IMR-90 (cell line): ENCODE measurements around the gene TEC. TPM values are rescaled to one million over a fixed set of nuclear protein-coding genes. Genes with fewer than 3 reads are reported as not detected.

Experiments used
- ATAC-seq: fragments of 200-7000 bp; cut with Tn5 transposase; 2 replicates; pipeline ENCODE4 v1.9.1; 2020; ENCODE audit warnings: low read depth, mild to moderate bottlenecking, moderate library complexity
- BruUV-seq: library from RNA; stranded (reverse); fragments of 400-500 nt; replicated peaks from 2 replicates; lab custom pipeline; 2021; lab: Mats Ljungman, UMichigan
- CTCF ChIA-PET: fragments of 300-600 bp; formaldehyde crosslinking; extraction: SDS; loops from one replicate; lab custom pipeline; 2021; ENCODE audit warnings: antibody characterized with exemption; lab: Yijun Ruan, JAX
- POLR2A ChIA-PET: fragments of 300-600 bp; sonication (Branson Sonifier 250); formaldehyde crosslinking; loops from one replicate; lab custom pipeline; 2022; ENCODE audit warnings: antibody characterized with exemption; ENCODE audit not compliant: unreplicated experiment; lab: Charles Lee
- DNase-seq: peaks from one replicate; pipeline ENCODE4 v3.0.0; 2013
- H2AFZ ChIP-seq: replicated peaks from 2 replicates; pipeline ENCODE3; 2013; ENCODE audit warnings: low read length, mild to moderate bottlenecking; ENCODE audit not compliant: poor library complexity
- H2AK5ac ChIP-seq: 2 replicates; pipeline ENCODE4 v1.6.1; 2013; ENCODE audit warnings: low read depth, low read length, inconsistent platforms
- H2AK9ac ChIP-seq: replicated peaks from 2 replicates; pipeline ENCODE3; 2013; ENCODE audit warnings: mild to moderate bottlenecking, low read depth, low read length, moderate library complexity; ENCODE audit not compliant: poor library complexity
- H2BK120ac ChIP-seq: 2 replicates; pipeline ENCODE4 v1.6.1; 2013; ENCODE audit warnings: low read depth, low read length, inconsistent platforms
- H2BK15ac ChIP-seq: 3 replicates; pipeline ENCODE4 v1.6.1; 2013; ENCODE audit warnings: low read depth, low read length, inconsistent platforms
- H2BK20ac ChIP-seq: 2 replicates; pipeline ENCODE4 v1.6.1; 2013; ENCODE audit warnings: low read depth, mild to moderate bottlenecking, inconsistent platforms, low read length, moderate library complexity
- H2BK5ac ChIP-seq: 2 replicates; pipeline ENCODE4 v1.6.1; 2013; ENCODE audit warnings: mild to moderate bottlenecking, low read depth, low read length, inconsistent platforms; ENCODE audit not compliant: poor library complexity, severe bottlenecking
- H3K14ac ChIP-seq: replicated peaks from 2 replicates; pipeline ENCODE4 v1.6.1; 2013; ENCODE audit warnings: low read depth, low read length, inconsistent platforms
- H3K18ac ChIP-seq: 2 replicates; pipeline ENCODE4 v1.6.1; 2013; ENCODE audit warnings: low read depth, low read length, control low read depth
- H3K23ac ChIP-seq: 2 replicates; pipeline ENCODE4 v1.6.1; 2013; ENCODE audit warnings: low read depth, low read length, inconsistent platforms
- H3K27ac ChIP-seq: 2 replicates; pipeline ENCODE4 v1.5.1; 2013; ENCODE audit warnings: mild to moderate bottlenecking, control low read depth, low read length; ENCODE audit not compliant: insufficient read depth
- H3K27me3 ChIP-seq: 2 replicates; pipeline ENCODE4 v1.6.1; 2013; ENCODE audit warnings: low read length; ENCODE audit not compliant: control insufficient read depth, insufficient read depth
- H3K36me3 ChIP-seq: 2 replicates; pipeline ENCODE4 v1.6.1; 2013; ENCODE audit warnings: low read length, mixed read lengths; ENCODE audit not compliant: control insufficient read depth, insufficient read depth
- H3K4ac ChIP-seq: 2 replicates; pipeline ENCODE4 v1.6.1; 2013; ENCODE audit warnings: low read depth, low read length, inconsistent platforms
- H3K4me1 ChIP-seq: 2 replicates; pipeline ENCODE4 v1.6.1; 2013; ENCODE audit warnings: low read length, mixed read lengths; ENCODE audit not compliant: control insufficient read depth, insufficient read depth
- H3K4me2 ChIP-seq: 2 replicates; pipeline ENCODE4 v1.6.1; 2013; ENCODE audit warnings: low read depth, mild to moderate bottlenecking, control low read depth, low read length, moderate library complexity
- H3K4me3 ChIP-seq: 2 replicates; pipeline ENCODE4 v1.5.1; 2013; ENCODE audit warnings: low read depth, mild to moderate bottlenecking, control low read depth, low read length, moderate library complexity; ENCODE audit not compliant: insufficient read depth
- H3K56ac ChIP-seq: 2 replicates; pipeline ENCODE4 v1.6.1; 2013; ENCODE audit warnings: low read length, inconsistent platforms; ENCODE audit not compliant: insufficient read depth; ENCODE audit errors: extremely low read depth
- H3K79me1 ChIP-seq, 2 experiments: 2 replicates each; pipeline ENCODE4 v1.6.1; 2013; ENCODE audit warnings: low read length in 2 of 2, inconsistent platforms in 1 of 2, low read depth in 1 of 2
- H3K9ac ChIP-seq: 2 replicates; pipeline ENCODE4 v1.6.1; 2013; ENCODE audit warnings: low read depth, low read length, control low read depth
- H3K9me1 ChIP-seq: 2 replicates; pipeline ENCODE4 v1.6.1; 2013; ENCODE audit warnings: low read length, inconsistent platforms; ENCODE audit not compliant: insufficient read depth
- H3K9me3 ChIP-seq: 2 replicates; pipeline ENCODE4 v1.6.1; 2013; ENCODE audit warnings: low read length; ENCODE audit not compliant: control insufficient read depth, insufficient read depth
- H4K20me1 ChIP-seq: 2 replicates; pipeline ENCODE4 v1.6.1; 2013; ENCODE audit warnings: low read length, inconsistent platforms; ENCODE audit not compliant: insufficient read depth
- H4K5ac ChIP-seq: 2 replicates; pipeline ENCODE4 v1.6.1; 2013; ENCODE audit warnings: mild to moderate bottlenecking, low read depth, low read length, control low read depth
- H4K8ac ChIP-seq, 2 experiments: 2 replicates each; pipeline ENCODE4 v1.6.1; 2013; ENCODE audit warnings: low read depth in 2 of 2, low read length in 2 of 2, control low read depth in 1 of 2, inconsistent platforms in 1 of 2
- H4K91ac ChIP-seq: 2 replicates; pipeline ENCODE4 v1.6.1; 2013; ENCODE audit warnings: low read depth, low read length, inconsistent platforms; ENCODE audit not compliant: insufficient read depth
- CEBPB ChIP-seq: IDR thresholded peaks from 2 replicates; pipeline ENCODE4 v1.6.1; 2012; ENCODE audit warnings: low read depth, low read length, improper control_type of control experiment
- WGBS, 2 experiments: methylation state at CpG; one replicate each; pipeline versions ENCODE4 v1.1.5 to v1.1.7; 2013; ENCODE audit warnings: missing lambda C conversion rate in 2 of 2; ENCODE audit not compliant: insufficient read length in 1 of 2; ENCODE audit errors: extremely low coverage in 2 of 2; 5-methylcytosine and 5-hydroxymethylcytosine counted together
- dilution Hi-C: fragments of 300-500 bp; cut with HindIII; formaldehyde crosslinking; loops from one replicate; pipeline ENCODE4 v1.14.3; 2018; ENCODE audit warnings: low sequenced_read_pairs; ENCODE audit not compliant: unreplicated experiment
- in situ Hi-C: fragments of 300-500 bp; cut with MboI; formaldehyde crosslinking; loops from 3 replicates; pipeline ENCODE4 v1.14.3; 2019; ENCODE audit warnings: low sequenced_read_pairs, inconsistent platforms, mixed read lengths
- intact Hi-C: fragments of 100-400 bp; cut with micrococcal nuclease; formaldehyde crosslinking; loops from 2 replicates; pipeline ENCODE4 v1.10.0; 2022
- polyA plus RNA-seq, 3 experiments: library from polyadenylated mRNA; depleted of rRNA; stranded (reverse); fragments of >200 nt; gene quantifications; 2 replicates each; pipeline ENCODE4 v1.2.3, GENCODE V29; 2012; ENCODE audit warnings: low replicate concordance in 1 of 3
- total RNA-seq: library from RNA; depleted of rRNA; stranded (reverse); fragments of >200 nt; gene quantifications from 2 replicates; pipeline ENCODE4 v1.2.3, GENCODE V29; 2012
- TF ChIP-seq, protein P1 (sequence below): fragments of 150-350 bp; IDR thresholded peaks from 2 replicates; pipeline ENCODE4 v1.6.1; 2017; ENCODE audit warnings: mild to moderate bottlenecking, antibody characterized with exemption, low read length, low read depth

TEC gene
- total and polyA plus RNA-seq, 2 of the 4 experiments (the other 2 are of a cell fraction), result 0.39 to 0.54 TPM

- no peak for ATAC-seq
- no peak overlapping the region for H2BK20ac ChIP-seq
- no peaks in the 10 kb centered on the region for H3K36me3 ChIP-seq
- H2AK5ac ChIP-seq, result no peak overlapping the region
- H3K9me1 ChIP-seq, result no peaks in the 10 kb centered on the region
- no peak overlapping the region for H3K4me2 ChIP-seq
- H3K9me3 ChIP-seq, result no peaks in the 10 kb centered on the region
- H4K8ac ChIP-seq, result no peak overlapping the region
- ChIA-PET POLR2A (no interaction called here), CTCF (no interaction called here)
- no peak overlapping the region for H3K27ac ChIP-seq
- no peak overlapping the region for H3K56ac ChIP-seq
- no TSS peak for BruUV-seq
- no peak overlapping the region for H3K18ac ChIP-seq
- H2BK5ac ChIP-seq, result no peak overlapping the region
- no peak for TF ChIP-seq CEBPB
- TF ChIP-seq, protein P1, sequence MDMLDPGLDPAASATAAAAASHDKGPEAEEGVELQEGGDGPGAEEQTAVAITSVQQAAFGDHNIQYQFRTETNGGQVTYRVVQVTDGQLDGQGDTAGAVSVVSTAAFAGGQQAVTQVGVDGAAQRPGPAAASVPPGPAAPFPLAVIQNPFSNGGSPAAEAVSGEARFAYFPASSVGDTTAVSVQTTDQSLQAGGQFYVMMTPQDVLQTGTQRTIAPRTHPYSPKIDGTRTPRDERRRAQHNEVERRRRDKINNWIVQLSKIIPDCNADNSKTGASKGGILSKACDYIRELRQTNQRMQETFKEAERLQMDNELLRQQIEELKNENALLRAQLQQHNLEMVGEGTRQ, result no peak
- H2AK9ac ChIP-seq, result no peak overlapping the region
- H3K14ac ChIP-seq, result no peak overlapping the region
- H2BK120ac ChIP-seq, result no peak overlapping the region
- no peak for DNase-seq
- WGBS, 2 experiments, result no CpG with 5 or more reads among the region's 4 CpGs
- H3K4me1 ChIP-seq, result no peaks in the 10 kb centered on the region
- H3K4me3 ChIP-seq, result no peak overlapping the region
- dilution Hi-C loops, result no loop called here
- H3K23ac ChIP-seq, result no peak overlapping the region
- H4K5ac ChIP-seq, result no peak overlapping the region
- H4K20me1 ChIP-seq, result no peaks in the 10 kb centered on the region
- in situ Hi-C loops, result no loop called here
- intact Hi-C loops, result no loop called here
- no peaks in the 10 kb centered on the region for H3K27me3 ChIP-seq
- no peak overlapping the region for H4K91ac ChIP-seq
- no peak overlapping the region for H2BK15ac ChIP-seq
- no peaks in the 10 kb centered on the region for H3K79me1 ChIP-seq
- H3K4ac ChIP-seq, result no peak overlapping the region
- H2AFZ ChIP-seq, result no peak overlapping the region
- no peak overlapping the region for H3K9ac ChIP-seq
These were observed 43.4 kb downstream of the TEC start for GRCh38 chr4:48226199-48226598.
